HCT116 (cell line): Measurements from ENCODE around the gene CDK1. TPM values are rescaled to one million over a fixed set of nuclear protein-coding genes. Genes with fewer than 3 reads are reported as not detected.

ENCODE experiments used
- ATAC-seq: fragments of 200-7000 bp; cut with Tn5 transposase; 2 replicates; pipeline ENCODE4 v1.9.1; 2020; ENCODE audit warnings: mild to moderate bottlenecking, moderate library complexity
- BruUV-seq: library from RNA; stranded (reverse); fragments of 400-500 nt; replicated peaks from 2 replicates; lab custom pipeline; 2021; lab: Mats Ljungman, UMichigan
- CTCF ChIA-PET: fragments of 300-600 bp; sonication (Branson Sonifier 250); formaldehyde crosslinking; loops from one replicate; lab custom pipeline; 2021; ENCODE audit warnings: antibody characterized with exemption; lab: Charles Lee
- POLR2A ChIA-PET: fragments of 300-600, 350-600 bp; sonication (Branson Sonifier 250); formaldehyde crosslinking; loops from one replicate; lab custom pipeline; 2021; ENCODE audit warnings: antibody characterized with exemption; lab: Charles Lee
- RAD21 ChIA-PET, 2 experiments: fragments of 300-600 bp; sonication (Branson Sonifier 250); formaldehyde crosslinking; loops; one replicate each; lab custom pipeline; 2023; ENCODE audit warnings: low total read pairs in 2 of 2; ENCODE audit not compliant: uncharacterized antibody in 2 of 2, unreplicated experiment in 2 of 2, low non-redundant PET in 1 of 2; lab: Charles Lee
- DNase-seq: peaks from one replicate; pipeline ENCODE4 v3.0.0-alpha.2; 2010; ENCODE audit warnings: low read depth, low spot score
- H2AFZ ChIP-seq: fragments of 200-600 bp; shearing (Covaris generic), sonication (generic); 2 replicates; pipeline ENCODE4 v1.6.1; 2017; ENCODE audit warnings: low read depth, mixed run types, mixed read lengths, antibody characterized with exemption, low read length; ENCODE audit not compliant: poor library complexity, severe bottlenecking
- H3K27ac ChIP-seq: 2 replicates; pipeline ENCODE4 v1.5.1; 2012; ENCODE audit warnings: low read depth, low read length
- H3K27me3 ChIP-seq: fragments of 200-600 bp; sonication (generic); 2 replicates; pipeline ENCODE4 v1.6.1; 2016; ENCODE audit warnings: mixed run types, low read length, mixed read lengths; ENCODE audit not compliant: insufficient read depth
- H3K36me3 ChIP-seq, 2 experiments: fragments of 200-500 bp in 1 of 2; fragments of 200-600 bp in 1 of 2; sonication (Bioruptor generic) in 1 of 2; sonication (generic) in 1 of 2; 2 replicates each; pipeline versions ENCODE4 v1.5.1 to v1.6.1; 2014 to 2016; ENCODE audit warnings: low read length in 2 of 2, inconsistent platforms in 1 of 2, mixed read lengths in 1 of 2, mixed run types in 1 of 2; ENCODE audit not compliant: insufficient read depth in 2 of 2, control insufficient read depth in 1 of 2
- H3K4me1 ChIP-seq, 2 experiments: fragments of 200-600 bp in 1 of 2; sonication (generic) in 1 of 2; 2 replicates each; pipeline versions ENCODE4 v1.5.1 to v1.6.1; 2012 to 2017; ENCODE audit warnings: low read length in 2 of 2, inconsistent platforms in 1 of 2, mild to moderate bottlenecking in 1 of 2, mixed read lengths in 1 of 2, mixed run types in 1 of 2, moderate library complexity in 1 of 2; ENCODE audit not compliant: insufficient read depth in 2 of 2, control insufficient read depth in 1 of 2
- H3K4me2 ChIP-seq: fragments of 200-600 bp; sonication (generic); 2 replicates; pipeline ENCODE4 v1.6.1; 2017; ENCODE audit warnings: mixed run types, low read length, mixed read lengths
- H3K4me3 ChIP-seq, 2 experiments: fragments of 200-600 bp in 1 of 2; sonication (generic) in 1 of 2; replicated peaks in 1 of 2; 2 replicates each; pipeline ENCODE4 v1.5.1; 2011 to 2016; ENCODE audit warnings: low read length in 2 of 2, control low read depth in 1 of 2, low read depth in 1 of 2, mild to moderate bottlenecking in 1 of 2, mixed read lengths in 1 of 2, mixed run types in 1 of 2
- H3K79me2 ChIP-seq: fragments of 200-600 bp; sonication (generic); 2 replicates; pipeline ENCODE4 v1.6.1; 2017; ENCODE audit warnings: mild to moderate bottlenecking, mixed run types, low read length, moderate library complexity, mixed read lengths; ENCODE audit not compliant: insufficient read depth
- H3K9ac ChIP-seq: fragments of 200-600 bp; sonication (generic); 2 replicates; pipeline ENCODE4 v1.6.1; 2016; ENCODE audit warnings: low read length, mixed read lengths
- H3K9me2 ChIP-seq: fragments of 200-600 bp; sonication (generic), shearing (Covaris generic); 2 replicates; pipeline ENCODE4 v1.6.1; 2017; ENCODE audit warnings: mixed run types, mild to moderate bottlenecking, moderate library complexity; ENCODE audit not compliant: insufficient read depth
- H3K9me3 ChIP-seq, 2 experiments: fragments of 200-500 bp in 1 of 2; fragments of 200-600 bp in 1 of 2; sonication (Bioruptor generic) in 1 of 2; sonication (generic) in 1 of 2; 2 replicates each; pipeline ENCODE4 v1.6.1; 2014 to 2017; ENCODE audit warnings: low read length in 2 of 2, mixed read lengths in 2 of 2, inconsistent platforms in 1 of 2, low read depth in 1 of 2, mild to moderate bottlenecking in 1 of 2, mixed run types in 1 of 2, moderate library complexity in 1 of 2; ENCODE audit not compliant: control insufficient read depth in 1 of 2, insufficient read depth in 1 of 2
- H4K20me1 ChIP-seq: fragments of 200-600 bp; sonication (generic), shearing (Covaris generic); 2 replicates; pipeline ENCODE4 v1.6.1; 2017; ENCODE audit warnings: mixed run types, mild to moderate bottlenecking, moderate library complexity; ENCODE audit not compliant: insufficient read depth
- POLR2A ChIP-seq: IDR thresholded peaks from 2 replicates; pipeline ENCODE4 v1.7.0; 2011; ENCODE audit warnings: borderline replicate concordance; ENCODE audit not compliant: insufficient read depth, insufficient read length; ENCODE audit errors: extremely low read depth
- SP1 ChIP-seq: IDR thresholded peaks from 2 replicates; pipeline ENCODE4 v1.6.1; 2012; ENCODE audit warnings: low read depth
- ZNF274 ChIP-seq: fragments of 200-500 bp; sonication (Bioruptor generic); IDR thresholded peaks from 2 replicates; pipeline ENCODE4 v1.6.1; 2014; ENCODE audit warnings: mild to moderate bottlenecking, low read depth, low read length, inconsistent platforms
- intact Hi-C: fragments of 100-400 bp; cut with micrococcal nuclease; formaldehyde crosslinking; loops from 2 replicates; pipeline ENCODE4 v1.10.0; 2022
- total RNA-seq: library from RNA; stranded (reverse); gene quantifications from one replicate; pipeline ENCODE4 v1.2.1, GENCODE V29; 2021; ENCODE audit not compliant: unreplicated experiment
- TF ChIP-seq, protein P1 (sequence below): IDR thresholded peaks from 2 replicates; pipeline ENCODE4 v1.6.1; 2012
- TF ChIP-seq, protein P2 (sequence below): IDR thresholded peaks from 2 replicates; pipeline ENCODE4 v1.6.1; 2011; ENCODE audit warnings: mild to moderate bottlenecking, low read length, moderate library complexity; ENCODE audit not compliant: insufficient replicate concordance; ENCODE audit errors: extremely low read depth
- TF ChIP-seq, protein P3 (sequence below): IDR thresholded peaks from 2 replicates; pipeline ENCODE4 v1.6.1; 2012
- TF ChIP-seq, protein P4 (sequence below), 3 experiments: fragments of 200-600 bp in 1 of 3; sonication (generic) in 1 of 3; IDR thresholded peaks in 2 of 3; conservative IDR thresholded peaks in 1 of 3; 2 replicates each; pipeline ENCODE4 v1.5.1; 2012 to 2017; ENCODE audit warnings: low read depth in 2 of 3, low read length in 2 of 3, antibody characterized with exemption in 1 of 3, borderline replicate concordance in 1 of 3, control low read depth in 1 of 3, mild to moderate bottlenecking in 1 of 3, mixed read lengths in 1 of 3, mixed run types in 1 of 3, moderate library complexity in 1 of 3; ENCODE audit not compliant: insufficient read depth in 1 of 3

Gene CDK1
- total RNA-seq, 1 experiment from 2014 or later, result 104 TPM

DNA sequence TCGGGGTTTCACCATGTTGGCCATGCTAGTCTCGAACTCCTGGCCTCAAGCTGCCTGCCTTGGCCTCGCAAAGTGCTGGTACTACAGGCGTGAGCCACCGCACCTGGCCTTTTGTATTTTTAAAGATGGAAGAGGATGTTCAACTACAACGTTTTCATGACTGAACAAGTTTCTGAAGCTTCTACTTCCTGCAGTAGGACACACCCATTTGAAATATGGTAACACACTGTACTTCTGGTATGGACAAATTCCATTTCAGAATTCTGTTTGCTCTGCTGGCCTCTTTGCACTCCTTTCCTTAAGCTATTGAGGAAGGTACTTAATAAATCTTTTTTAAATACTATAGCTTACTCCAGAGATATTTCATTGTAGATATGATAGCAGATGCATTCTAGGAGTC is 10.9 kb upstream of the CDK1 start:
- intact Hi-C loops, result loop anchor here (10.0 kb wide), 2 partner anchors 103 to 223 kb away; no protein-coding TSS in a partner anchor
- Histone ChIP-seq H3K9me3 (no peaks in the 10 kb centered on the region), H3K27ac (no peak overlapping the region), H4K20me1 (no peaks in the 10 kb centered on the region), H3K36me3 (no peaks in the 10 kb centered on the region), H3K79me2 (no peaks in the 10 kb centered on the region), H3K4me1 (no peaks in the 10 kb centered on the region; a peak in 1 of 4 replicates), H3K9ac (no peak overlapping the region), H3K27me3 (no peaks in the 10 kb centered on the region), H3K4me2 (no peak overlapping the region), H3K4me3 (no peak overlapping the region), H2AFZ (peak overlapping the region; percentile 47), H3K9me2 (no peaks in the 10 kb centered on the region)
- RAD21 ChIA-PET, result no interaction called here
- no TSS peak for BruUV-seq
- POLR2A ChIA-PET, result interaction anchor here (0.7 kb wide), 1 partner anchor 336 kb away, joined by 6 read pairs; no protein-coding TSS in a partner anchor
- CTCF ChIA-PET, result interaction anchor here (0.6 to 2.9 kb wide), 4 partner anchors 10 to 512 kb away, joined by 3 to 11 read pairs (median 4); partner anchors contain the start of gene CDK1
- DNase-seq (no peak), ATAC-seq (no peak)
- TF ChIP-seq, protein P1, sequence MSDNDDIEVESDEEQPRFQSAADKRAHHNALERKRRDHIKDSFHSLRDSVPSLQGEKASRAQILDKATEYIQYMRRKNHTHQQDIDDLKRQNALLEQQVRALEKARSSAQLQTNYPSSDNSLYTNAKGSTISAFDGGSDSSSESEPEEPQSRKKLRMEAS, result no peak
- TF ChIP-seq, protein P2, sequence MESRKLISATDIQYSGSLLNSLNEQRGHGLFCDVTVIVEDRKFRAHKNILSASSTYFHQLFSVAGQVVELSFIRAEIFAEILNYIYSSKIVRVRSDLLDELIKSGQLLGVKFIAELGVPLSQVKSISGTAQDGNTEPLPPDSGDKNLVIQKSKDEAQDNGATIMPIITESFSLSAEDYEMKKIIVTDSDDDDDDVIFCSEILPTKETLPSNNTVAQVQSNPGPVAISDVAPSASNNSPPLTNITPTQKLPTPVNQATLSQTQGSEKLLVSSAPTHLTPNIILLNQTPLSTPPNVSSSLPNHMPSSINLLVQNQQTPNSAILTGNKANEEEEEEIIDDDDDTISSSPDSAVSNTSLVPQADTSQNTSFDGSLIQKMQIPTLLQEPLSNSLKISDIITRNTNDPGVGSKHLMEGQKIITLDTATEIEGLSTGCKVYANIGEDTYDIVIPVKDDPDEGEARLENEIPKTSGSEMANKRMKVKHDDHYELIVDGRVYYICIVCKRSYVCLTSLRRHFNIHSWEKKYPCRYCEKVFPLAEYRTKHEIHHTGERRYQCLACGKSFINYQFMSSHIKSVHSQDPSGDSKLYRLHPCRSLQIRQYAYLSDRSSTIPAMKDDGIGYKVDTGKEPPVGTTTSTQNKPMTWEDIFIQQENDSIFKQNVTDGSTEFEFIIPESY, result no peak
- no peak for TF ChIP-seq POLR2A

DNA sequence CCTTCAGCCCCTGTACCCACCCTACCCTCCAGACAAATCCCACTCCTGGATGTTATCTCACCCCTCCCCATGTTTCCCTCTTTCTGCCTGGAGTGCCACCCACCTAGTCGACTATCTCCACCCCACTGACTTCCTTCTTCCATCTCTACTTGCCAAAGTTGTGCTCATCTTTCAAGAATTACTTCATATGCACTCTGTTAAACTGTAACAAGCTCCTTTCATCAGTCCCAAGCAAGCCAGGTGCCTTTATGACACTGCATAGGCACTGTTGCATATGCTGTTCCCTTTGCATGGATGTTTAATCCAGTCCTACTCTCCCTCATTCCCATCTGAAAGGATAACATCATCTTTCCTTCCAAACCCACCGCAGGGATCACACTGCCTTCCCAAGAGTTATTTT is 8.9 kb upstream of the CDK1 start:
- RAD21 ChIA-PET, result interaction anchor here in 1 of 2 experiments (0.7 kb wide), 1 partner anchor 123 kb away, joined by 3 read pairs; no protein-coding TSS in a partner anchor
- peak overlapping the region; percentile 86 for H2AFZ ChIP-seq

More for the DNA sequence above, 8.9 kb upstream of the CDK1 start:
- no TSS peak for BruUV-seq
- ChIA-PET CTCF (interaction anchor here (1.4 to 2.9 kb wide), 2 partner anchors 325 to 328 kb away, joined by 4 to 11 read pairs; no protein-coding TSS in a partner anchor), POLR2A (interaction anchor here (1.3 kb wide), 1 partner anchor 9 kb away, joined by 3 read pairs; the partner anchor contains the start of gene CDK1)
- H3K4me2 ChIP-seq, result no peak overlapping the region
- no peak overlapping the region for H3K9ac ChIP-seq
- H3K27me3 ChIP-seq, result no peaks in the 10 kb centered on the region
- no peaks in the 10 kb centered on the region for H3K79me2 ChIP-seq
- no peaks in the 10 kb centered on the region for H4K20me1 ChIP-seq
- H3K27ac ChIP-seq, result no peak overlapping the region
- H3K9me3 ChIP-seq, result no peaks in the 10 kb centered on the region
- H3K36me3 ChIP-seq, result no peaks in the 10 kb centered on the region
- no peaks in the 10 kb centered on the region; a peak in 1 of 4 replicates for H3K4me1 ChIP-seq
- no peak for DNase-seq
- no peaks in the 10 kb centered on the region for H3K9me2 ChIP-seq
- no peak for TF ChIP-seq SP1
- no peak for TF ChIP-seq POLR2A
- TF ChIP-seq, protein P3, sequence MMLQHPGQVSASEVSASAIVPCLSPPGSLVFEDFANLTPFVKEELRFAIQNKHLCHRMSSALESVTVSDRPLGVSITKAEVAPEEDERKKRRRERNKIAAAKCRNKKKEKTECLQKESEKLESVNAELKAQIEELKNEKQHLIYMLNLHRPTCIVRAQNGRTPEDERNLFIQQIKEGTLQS, result no peak
- no peak for TF ChIP-seq ZNF274
- TF ChIP-seq, protein P4, sequence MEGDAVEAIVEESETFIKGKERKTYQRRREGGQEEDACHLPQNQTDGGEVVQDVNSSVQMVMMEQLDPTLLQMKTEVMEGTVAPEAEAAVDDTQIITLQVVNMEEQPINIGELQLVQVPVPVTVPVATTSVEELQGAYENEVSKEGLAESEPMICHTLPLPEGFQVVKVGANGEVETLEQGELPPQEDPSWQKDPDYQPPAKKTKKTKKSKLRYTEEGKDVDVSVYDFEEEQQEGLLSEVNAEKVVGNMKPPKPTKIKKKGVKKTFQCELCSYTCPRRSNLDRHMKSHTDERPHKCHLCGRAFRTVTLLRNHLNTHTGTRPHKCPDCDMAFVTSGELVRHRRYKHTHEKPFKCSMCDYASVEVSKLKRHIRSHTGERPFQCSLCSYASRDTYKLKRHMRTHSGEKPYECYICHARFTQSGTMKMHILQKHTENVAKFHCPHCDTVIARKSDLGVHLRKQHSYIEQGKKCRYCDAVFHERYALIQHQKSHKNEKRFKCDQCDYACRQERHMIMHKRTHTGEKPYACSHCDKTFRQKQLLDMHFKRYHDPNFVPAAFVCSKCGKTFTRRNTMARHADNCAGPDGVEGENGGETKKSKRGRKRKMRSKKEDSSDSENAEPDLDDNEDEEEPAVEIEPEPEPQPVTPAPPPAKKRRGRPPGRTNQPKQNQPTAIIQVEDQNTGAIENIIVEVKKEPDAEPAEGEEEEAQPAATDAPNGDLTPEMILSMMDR (IDR thresholded peaks at IDR 0.05 in 2 of 3, conservative IDR thresholded peaks at IDR 0.05 in 1 of 3; ENCODE audit: borderline replicate concordance in 1 of 3, insufficient read depth in 1 of 3, low read depth in 2 of 3, low read length in 2 of 3), result no peak
- intact Hi-C loops, result loop anchor here (2.0 to 10.0 kb wide), 3 partner anchors 105 to 325 kb away; no protein-coding TSS in a partner anchor
- peak; percentile 22; the same call in 1 of the 2 replicates for ATAC-seq
- H3K4me3 ChIP-seq, result no peak overlapping the region
